IPS-NIHi11 (cell line): ENCODE measurements around the gene PARL.

Experiments used
- DNase-seq: peaks from one replicate; pipeline ENCODE4 v3.0.0; 2012; ENCODE audit warnings: mixed read lengths, low spot score

The PARL gene, protein sequence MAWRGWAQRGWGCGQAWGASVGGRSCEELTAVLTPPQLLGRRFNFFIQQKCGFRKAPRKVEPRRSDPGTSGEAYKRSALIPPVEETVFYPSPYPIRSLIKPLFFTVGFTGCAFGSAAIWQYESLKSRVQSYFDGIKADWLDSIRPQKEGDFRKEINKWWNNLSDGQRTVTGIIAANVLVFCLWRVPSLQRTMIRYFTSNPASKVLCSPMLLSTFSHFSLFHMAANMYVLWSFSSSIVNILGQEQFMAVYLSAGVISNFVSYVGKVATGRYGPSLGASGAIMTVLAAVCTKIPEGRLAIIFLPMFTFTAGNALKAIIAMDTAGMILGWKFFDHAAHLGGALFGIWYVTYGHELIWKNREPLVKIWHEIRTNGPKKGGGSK

DNA sequence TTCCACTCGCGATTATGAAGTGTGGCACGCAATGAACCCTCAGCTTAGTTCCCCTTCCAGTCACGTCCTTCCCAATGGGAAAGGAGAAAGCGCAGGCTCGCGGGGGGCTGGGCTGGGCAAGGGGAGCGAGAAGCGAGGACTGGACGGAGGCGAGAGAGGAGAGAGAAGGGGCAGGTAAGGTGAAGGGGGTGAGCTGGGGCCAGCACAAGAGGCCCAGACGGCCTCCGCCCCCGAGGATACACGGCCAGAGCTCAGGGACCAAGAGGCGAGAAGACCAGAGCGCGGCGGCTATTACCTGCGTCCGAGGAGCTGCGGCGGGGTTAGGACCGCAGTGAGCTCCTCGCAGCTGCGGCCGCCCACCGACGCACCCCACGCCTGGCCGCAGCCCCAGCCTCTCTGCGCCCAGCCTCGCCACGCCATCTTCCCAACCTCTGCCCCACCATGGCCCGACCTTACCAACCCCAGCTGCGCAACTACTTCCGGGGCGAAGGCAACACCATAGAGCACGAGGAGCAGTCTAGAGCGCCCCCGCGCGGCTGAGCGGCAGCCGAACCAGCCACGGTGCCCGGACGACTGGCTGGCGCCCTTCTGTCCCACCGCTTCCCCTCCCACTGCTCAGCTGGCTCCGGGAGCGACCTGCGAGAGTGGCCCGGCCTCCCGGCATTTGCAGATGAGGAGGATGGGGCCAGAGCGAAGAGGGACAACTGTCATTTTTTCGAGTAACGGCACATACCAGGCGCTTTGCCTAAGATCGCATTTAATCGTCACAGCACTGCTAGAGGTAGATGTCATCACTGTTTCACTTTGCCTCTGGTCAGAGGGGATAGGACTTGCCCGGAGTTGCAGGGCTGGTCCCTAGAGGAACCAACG, at the start of gene PARL:
PARL (minus strand) TSS at position 454 of the 870 bp plus-strand sequence; CDS start at position 420, 34 bp downstream.
- DNase-seq: peak; percentile 96

DNA sequence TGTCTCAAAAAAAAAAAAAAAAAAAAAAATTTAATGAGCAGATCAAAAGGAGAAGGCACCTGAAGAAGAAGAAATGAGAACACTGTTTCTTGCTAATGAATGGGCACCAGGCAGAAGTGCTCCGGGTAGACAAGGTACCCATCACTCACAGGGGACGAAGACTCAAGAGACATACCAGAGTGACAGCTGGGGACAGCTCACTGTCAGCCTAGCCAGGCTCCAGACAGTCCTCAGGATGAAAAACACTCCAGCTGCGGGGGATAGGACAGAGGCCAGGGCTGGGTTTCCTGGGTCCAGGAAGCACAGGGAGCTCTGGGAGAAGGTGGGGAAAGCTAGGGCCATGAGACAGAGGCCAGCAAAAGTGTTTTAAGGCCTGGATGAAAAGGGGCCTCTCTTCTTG, 48.5 kb upstream of the PARL start:
- DNase-seq: no peak

DNA sequence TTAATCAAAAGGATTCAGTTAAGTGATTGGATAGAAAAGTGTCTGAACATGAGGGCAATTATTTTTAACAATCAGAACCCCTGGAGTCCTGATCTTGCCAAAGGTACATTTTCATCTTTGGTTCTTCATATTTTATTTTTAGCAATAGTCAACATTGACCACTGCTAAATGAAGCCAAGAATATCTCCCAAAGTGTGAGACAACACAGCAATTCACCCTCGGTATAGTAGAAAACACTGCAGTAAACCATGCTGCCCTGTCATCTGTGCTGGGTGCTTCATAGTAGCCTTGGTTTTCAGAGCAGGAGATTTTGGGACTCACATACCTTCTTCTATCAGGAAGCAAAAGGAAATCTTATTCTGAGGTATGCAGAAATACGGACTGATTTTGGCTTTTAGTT, 47.2 kb upstream of the PARL start:
- no peak for DNase-seq

DNA sequence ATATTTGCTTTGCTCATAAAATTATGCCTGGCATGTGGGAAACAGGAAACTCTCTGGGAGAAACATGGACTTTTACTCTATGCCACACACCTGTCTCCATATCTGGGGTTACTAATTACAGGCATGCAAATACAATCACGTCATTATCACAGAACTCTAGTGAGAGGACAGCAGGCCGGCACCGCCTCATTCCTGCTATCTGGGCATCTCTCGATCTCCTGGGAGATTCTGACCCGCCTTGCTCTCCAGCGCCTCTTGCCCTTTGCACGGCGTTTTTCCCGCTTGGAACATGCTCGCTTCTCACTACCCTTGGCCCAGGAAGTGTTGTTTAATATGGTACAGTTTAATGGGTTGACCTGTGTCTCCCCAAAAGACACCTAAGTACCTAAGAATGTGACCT, 45.4 kb upstream of the PARL start:
- DNase-seq: no peak

DNA sequence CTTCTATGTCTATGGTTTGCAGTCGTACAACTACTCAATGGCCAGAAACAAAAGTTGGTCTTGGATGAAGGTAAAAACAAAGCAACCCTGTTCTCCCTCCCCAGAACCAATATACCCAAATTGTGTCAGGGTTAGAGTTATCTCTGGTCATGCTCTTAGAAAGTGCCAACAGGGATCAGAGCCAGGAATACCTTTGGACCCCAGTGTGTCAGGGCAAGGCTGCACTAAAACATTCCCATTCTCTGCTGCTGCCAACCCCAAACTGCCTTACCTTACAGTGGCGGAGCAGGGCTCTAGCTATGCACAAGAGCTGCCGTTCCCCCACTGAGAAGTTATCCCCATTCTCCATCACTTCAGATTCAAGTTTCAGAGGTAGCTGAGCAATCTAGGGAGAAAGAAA, 42.4 kb upstream of the PARL start:
- DNase-seq: no peak

DNA sequence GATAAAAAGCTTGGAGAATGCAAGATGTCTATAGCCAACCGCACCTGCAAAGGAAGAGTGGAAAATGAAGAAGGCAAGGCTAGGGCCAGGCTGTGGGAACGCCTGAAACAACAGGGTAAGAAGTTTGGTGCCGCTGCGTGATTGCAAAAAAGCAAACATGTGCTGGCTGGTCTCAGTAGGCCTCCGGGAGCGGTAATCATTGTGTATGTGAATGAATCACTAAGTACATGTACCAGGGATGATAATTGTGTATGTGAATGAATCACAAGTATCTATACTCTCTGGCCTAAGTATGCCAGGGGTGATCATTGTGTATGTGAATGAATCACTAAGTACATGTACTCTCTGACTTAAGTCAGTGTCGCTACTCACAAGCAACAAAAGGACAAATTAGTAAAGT, 40.3 kb upstream of the PARL start:
- DNase-seq: no peak

DNA sequence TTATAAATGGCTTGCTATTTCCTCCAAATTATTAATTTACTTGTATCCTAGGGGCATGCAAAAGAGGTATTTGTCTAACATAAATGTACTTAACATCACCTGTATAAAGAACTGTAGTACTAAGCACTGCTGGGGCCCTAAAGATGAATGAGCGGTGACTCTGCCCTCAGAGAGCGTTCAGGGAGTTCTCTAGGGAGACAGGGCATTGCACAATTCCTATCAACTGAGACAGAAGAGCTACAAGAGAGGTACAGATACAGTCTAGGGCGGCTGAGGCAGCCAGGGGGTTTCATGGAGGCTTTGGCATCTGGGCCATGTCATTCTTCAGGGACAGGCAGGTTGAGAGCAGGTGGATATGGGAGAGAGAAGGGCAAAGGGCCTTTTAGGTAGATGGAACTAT, 39.9 kb upstream of the PARL start:
- no peak for DNase-seq

DNA sequence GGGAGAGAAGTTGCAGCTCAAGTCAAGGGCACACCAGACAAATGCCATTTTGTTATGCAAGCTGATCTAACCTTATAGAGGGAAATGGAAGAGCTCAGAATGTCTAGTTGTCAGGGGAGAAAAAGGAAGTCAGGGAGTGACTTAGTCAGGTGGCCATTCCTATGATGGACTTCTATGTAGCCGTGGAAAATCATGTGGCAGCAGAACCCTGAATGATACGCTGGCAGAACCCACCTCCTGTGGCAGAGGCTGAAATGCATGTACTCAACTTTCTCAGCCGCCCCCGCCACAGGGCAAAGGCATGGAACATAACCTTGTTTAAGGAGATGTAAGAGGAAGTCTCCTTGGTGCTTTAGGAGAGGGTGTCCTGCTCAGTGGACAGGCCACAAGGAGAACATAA, 37.7 kb upstream of the PARL start:
- no peak for DNase-seq

DNA sequence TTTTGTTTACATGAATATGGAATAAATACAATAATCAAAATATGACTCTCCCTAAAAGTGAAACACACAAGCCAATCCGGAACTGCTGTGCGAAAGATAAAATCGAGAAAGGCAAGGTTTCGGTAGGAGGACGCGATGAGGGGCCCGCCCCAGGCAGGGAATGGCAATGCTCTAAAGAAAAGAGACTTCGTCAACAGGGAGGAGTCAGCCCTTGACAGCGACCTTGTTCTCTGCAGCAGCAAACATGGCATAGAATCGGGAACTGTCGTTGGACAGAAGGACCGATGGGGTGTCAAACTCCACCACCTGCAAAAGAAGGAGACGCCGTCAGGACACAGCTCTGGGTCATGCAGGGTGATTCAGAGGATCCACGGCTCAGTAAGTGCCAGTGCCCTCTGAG, 36.4 kb upstream of the PARL start:
- no peak for DNase-seq

DNA sequence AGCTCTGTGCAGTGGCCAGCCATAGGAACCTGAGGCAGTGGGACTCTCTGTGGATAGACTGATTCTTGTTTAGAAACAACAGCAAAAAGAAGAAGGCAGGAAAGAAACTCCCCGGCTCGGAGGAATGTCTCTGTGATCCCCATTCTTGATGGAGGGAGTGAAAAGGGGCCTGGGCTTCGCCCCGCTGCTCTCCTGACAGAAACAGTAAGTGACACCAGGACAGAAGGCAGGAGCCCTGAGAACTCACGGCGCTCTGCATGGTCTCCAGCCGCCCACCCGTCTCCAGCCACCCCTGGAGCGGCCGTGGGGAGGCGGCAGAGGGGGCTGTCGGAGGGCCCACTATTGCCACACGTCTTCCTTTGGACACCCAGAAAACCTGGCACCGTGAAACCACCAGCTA, 35.7 kb upstream of the PARL start:
- DNase-seq: no peak

DNA sequence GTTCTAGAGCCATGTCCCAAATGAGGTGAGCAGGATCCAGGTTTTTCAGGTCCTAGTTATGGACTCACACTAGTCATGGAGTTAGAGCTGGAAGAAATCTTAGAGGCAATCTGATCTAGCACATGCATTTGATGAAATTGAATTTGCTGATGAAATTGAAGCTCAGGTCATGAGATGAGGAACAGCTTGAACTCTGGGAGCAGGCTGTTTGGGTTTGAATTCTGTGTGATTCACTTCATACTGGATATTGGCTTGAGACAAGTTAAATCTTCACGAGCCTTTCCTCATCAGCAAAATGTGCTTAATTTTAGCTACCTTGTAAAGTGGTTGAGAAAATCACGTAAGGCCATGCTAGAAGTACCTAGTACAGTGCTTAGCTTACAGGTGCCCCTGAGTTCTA, 33.5 kb upstream of the PARL start:
- DNase-seq: no peak

DNA sequence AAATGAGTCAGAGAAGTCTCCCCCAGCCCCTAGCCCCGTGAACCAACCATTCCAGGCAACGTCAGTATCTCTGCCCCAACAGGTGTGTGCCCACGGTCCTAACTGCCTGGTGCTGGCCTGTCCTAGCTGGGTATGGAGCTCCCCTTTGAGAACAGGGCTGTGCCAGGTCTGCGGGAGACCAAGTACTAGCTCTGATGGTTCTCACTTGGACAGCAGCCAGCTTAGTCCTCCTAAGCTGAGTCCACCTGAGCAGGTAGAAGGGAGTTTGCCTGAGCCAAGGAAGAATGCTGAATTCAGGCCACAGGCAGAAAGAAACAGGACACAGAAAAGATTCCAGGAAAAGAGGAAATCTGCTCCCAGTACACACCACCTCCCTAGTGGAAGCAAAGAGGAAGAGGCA, 33.1 kb upstream of the PARL start:
- no peak for DNase-seq

DNA sequence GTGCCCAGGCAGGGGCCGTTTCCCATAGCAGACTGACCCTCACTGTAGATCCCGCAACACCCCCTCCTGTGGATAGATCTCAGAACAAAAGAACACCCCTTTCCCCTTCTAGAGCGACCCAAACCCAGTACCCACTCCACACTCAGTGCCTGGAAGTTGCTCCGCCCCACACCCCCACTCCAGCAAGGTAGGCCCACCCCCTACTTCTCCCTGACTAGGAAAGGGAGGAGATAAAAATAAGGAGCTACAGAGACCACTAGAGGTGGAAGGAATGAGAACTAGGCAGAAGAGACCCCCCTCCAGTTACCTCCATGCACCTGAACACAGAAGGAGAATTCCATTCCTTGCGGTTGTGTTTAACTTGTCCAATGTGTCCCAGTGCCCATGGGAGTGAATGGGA, 30.2 kb upstream of the PARL start:
- DNase-seq: peak; percentile 50

DNA sequence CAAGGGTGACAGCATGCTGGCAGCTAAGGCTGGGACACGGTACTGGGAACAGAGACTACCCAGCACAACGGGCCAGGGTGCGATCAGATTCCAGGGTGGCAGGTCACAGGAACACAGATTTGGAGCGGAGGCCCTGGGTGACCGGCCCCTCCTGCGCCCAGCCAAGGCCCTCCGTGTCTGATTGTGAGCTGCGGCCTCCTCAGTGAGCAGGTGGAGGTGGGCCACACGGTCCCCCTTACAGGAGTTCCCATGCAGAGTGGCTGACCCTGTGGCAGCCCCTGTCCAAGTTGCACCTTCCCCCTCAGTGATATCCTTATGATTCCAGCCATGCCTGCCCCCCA, 28.9 kb upstream of the PARL start:
- no peak for DNase-seq

DNA sequence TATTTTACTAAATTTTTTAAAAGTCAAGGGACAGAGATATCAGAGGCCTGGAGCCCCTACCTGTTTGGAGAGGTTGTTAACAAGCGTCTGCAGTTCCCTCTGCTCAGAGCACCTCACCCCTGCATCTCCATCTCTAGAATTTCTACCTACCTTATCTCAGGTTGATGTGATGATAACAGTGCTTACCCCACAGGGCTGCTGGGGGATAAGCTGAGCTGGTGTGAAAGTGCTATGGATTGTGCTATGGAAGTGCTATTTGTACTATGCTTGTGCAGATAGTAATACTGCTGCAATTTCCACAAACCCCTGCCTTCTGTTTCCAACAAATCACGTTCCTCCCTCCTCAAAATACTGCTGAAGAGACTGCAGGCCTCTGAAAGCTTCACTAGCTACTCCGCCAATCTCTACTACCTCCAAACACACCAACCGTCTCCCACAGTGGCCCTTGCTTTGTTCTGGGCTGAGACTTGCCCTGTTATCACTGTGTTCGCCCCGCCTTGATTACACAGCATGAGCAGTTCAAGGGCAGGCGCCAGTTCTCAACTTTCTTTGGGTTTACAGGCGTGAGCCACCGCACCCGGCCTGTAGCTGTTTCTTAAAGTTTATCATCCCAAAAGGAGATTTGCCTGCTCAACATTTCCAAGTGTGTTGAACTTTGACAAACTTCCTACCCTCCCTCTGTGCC, 28.4 kb upstream of the PARL start:
- no peak for DNase-seq

DNA sequence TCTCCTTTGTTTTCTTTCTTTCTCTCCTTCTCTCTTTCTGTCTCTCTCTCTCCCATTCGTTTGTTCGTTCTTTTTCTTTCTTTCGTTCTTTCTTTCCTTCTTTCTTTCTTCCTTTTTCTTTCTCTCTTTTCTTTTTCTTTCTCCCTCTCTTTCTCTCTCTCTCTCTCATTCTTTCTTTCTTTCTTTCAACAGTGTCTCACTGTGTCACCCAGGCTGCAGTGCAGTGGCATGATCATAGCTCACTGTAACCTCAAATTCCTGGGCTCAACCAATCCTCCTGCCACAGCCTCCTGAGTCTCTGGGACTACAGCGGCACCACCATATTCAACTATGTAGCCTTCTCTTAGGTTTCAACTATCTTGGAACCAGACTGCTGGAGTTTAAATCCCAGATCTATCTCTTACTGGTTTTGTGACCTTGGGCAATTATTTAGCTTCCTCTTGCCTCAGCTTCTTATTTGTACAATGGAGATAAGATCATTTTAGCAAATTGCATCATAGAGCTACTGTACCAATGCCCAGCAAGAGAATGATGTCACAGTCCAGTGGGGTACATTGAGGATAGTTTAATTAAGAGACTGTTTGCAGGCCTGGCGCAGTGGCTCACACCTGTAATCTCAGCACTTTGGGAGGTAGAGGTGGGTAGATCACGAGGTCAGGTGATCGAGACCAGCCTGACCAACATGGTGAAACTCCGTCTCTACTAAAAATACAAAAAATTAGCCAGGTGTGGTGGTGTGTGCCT, 27.3 kb upstream of the PARL start:
- DNase-seq: no peak

DNA sequence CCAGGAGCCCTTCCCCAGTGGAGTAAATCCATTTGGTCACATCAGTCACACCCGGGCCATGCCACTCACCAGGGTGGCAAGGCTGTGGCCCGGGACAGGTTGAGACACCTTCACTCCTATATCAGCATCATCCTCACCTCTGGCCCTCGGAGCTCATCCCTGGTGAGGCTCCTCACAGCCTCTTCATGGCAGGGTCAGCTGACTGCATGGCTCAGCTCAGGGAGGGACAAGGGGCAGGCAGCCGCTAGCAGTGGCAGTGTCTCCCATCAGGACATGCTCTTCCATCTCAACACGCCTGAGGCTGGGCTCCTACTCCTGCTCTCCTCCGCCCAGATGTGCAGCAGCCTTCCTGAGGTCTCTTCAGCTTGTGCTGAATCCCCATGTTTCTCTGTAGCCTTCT, 26.4 kb upstream of the PARL start:
- DNase-seq: no peak

DNA sequence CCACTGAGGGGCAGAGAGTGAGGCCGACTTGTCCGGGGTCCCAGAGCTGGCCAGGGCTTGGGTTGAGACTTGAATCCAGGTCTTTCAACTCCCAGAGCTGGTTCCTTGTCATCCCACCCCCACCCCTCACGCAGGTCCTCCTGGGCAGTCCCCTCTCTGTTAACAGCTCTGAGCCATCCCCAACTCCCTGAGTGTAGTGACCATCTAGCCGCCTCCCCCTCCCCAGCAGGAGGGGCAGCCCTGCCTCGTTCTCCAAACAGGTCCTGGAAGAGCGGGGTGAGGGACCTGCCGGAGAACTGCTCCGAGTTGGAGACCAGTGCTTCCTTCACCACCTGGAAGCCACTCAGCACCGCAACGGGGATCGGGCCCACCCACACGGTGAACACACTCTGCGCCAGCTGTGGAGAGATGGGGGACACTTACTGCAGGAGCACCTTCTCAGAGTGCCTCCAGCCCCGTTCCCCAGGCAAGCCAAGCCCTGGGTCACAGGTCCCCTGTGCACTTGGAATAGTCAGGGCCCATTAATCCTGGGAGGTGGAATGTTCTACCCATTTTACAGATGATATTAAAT, 24.4 kb upstream of the PARL start:
- DNase-seq: no peak

DNA sequence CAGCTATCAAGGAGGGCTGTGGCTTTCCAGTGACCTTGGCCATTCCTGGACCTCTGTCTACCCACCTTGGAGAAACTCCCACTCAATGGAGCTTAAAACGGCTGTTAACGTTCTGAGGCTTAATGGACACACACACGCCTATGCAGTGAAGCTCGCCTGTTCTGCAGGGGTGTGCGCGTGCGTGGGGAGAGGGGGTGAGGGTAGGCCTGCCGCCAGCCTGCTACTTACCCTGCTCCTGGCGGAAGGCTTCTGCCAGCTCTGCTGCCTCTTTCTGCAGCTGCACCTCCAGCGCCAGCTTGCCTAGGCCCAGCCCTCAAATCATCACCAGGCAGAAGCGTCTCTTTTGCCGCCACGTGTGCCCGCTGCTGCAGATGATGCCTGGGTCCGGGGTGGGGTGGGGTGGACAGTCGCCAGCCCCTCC, 23.2 kb upstream of the PARL start:
- DNase-seq: no peak

DNA sequence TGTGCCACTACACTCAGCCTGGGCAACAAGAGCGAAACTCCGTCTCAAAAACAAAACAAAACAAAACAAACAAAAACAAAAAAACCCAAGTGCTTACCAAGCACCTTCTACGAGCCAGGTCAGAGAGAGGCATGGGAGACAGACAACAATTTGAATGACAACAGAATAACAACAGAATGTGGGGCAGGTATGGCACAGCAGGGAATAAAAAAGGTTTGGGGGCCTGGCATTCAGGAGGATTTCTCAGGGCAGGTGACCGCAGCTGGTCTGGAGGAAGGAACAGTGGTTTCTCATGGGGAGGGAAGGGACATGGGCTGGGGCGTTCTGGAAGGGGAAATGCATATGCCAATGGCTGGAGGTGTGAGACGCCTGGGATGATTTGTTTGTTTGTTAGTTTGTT, 22.5 kb upstream of the PARL start:
- no peak for DNase-seq

DNA sequence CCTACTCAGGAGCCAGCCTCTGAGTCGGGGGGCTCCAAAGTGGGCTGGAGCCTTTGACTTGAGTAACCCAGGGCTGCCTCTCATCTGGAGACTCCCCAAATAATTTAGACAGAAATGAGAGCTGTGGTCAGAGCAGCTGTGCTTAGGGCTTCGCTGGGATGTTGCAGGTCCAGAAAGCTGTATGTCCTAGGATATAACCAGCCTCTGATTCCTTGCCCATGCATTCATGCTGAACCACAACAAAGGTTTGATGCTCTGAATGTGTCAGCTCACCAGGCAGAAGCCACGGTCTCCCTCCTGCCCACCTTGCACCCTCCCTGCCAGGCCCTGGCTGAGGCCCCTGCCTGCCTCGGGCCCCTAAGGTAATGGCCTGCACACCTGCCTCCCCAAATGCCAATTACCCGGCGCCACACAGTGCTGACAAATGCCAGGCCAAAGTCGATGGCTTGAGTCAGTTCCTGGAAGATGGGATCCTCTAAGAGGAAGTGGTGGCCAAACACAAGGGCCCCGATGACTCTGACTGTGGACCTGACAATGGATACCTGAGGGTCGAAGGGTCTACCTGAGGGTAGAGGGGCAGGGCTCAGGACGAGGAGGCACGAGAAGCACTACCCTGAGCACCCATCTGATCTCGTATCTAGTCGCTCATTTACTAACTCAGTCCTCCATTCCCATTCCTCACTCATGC, 21.7 kb upstream of the PARL start:
- DNase-seq: no peak
